IMR-90 (cell line): ENCODE results near the gene BANP. TPM values are rescaled to one million over a fixed set of nuclear protein-coding genes. Genes with fewer than 3 reads are reported as not detected.

Experiments used
- ATAC-seq: fragments of 200-7000 bp; cut with Tn5 transposase; 2 replicates; pipeline ENCODE4 v1.9.1; 2020; ENCODE audit warnings: low read depth, mild to moderate bottlenecking, moderate library complexity
- BruUV-seq: library from RNA; stranded (reverse); fragments of 400-500 nt; replicated peaks from 2 replicates; lab custom pipeline; 2021; lab: Mats Ljungman, UMichigan
- CTCF ChIA-PET: fragments of 300-600 bp; formaldehyde crosslinking; extraction: SDS; loops from one replicate; lab custom pipeline; 2021; ENCODE audit warnings: antibody characterized with exemption; lab: Yijun Ruan, JAX
- POLR2A ChIA-PET: fragments of 300-600 bp; sonication (Branson Sonifier 250); formaldehyde crosslinking; loops from one replicate; lab custom pipeline; 2022; ENCODE audit warnings: antibody characterized with exemption; ENCODE audit not compliant: unreplicated experiment; lab: Charles Lee
- DNase-seq: peaks from one replicate; pipeline ENCODE4 v3.0.0; 2013
- H2AFZ ChIP-seq: replicated peaks from 2 replicates; pipeline ENCODE3; 2013; ENCODE audit warnings: low read length, mild to moderate bottlenecking; ENCODE audit not compliant: poor library complexity
- H2AK5ac ChIP-seq: 2 replicates; pipeline ENCODE4 v1.6.1; 2013; ENCODE audit warnings: low read depth, low read length, inconsistent platforms
- H2AK9ac ChIP-seq: replicated peaks from 2 replicates; pipeline ENCODE3; 2013; ENCODE audit warnings: mild to moderate bottlenecking, low read depth, low read length, moderate library complexity; ENCODE audit not compliant: poor library complexity
- H2BK120ac ChIP-seq: 2 replicates; pipeline ENCODE4 v1.6.1; 2013; ENCODE audit warnings: low read depth, low read length, inconsistent platforms
- H2BK15ac ChIP-seq: 3 replicates; pipeline ENCODE4 v1.6.1; 2013; ENCODE audit warnings: low read depth, low read length, inconsistent platforms
- H2BK20ac ChIP-seq: 2 replicates; pipeline ENCODE4 v1.6.1; 2013; ENCODE audit warnings: low read depth, mild to moderate bottlenecking, inconsistent platforms, low read length, moderate library complexity
- H2BK5ac ChIP-seq: 2 replicates; pipeline ENCODE4 v1.6.1; 2013; ENCODE audit warnings: mild to moderate bottlenecking, low read depth, low read length, inconsistent platforms; ENCODE audit not compliant: poor library complexity, severe bottlenecking
- H3K14ac ChIP-seq: replicated peaks from 2 replicates; pipeline ENCODE4 v1.6.1; 2013; ENCODE audit warnings: low read depth, low read length, inconsistent platforms
- H3K18ac ChIP-seq: 2 replicates; pipeline ENCODE4 v1.6.1; 2013; ENCODE audit warnings: low read depth, low read length, control low read depth
- H3K23ac ChIP-seq: 2 replicates; pipeline ENCODE4 v1.6.1; 2013; ENCODE audit warnings: low read depth, low read length, inconsistent platforms
- H3K27ac ChIP-seq: 2 replicates; pipeline ENCODE4 v1.5.1; 2013; ENCODE audit warnings: mild to moderate bottlenecking, control low read depth, low read length; ENCODE audit not compliant: insufficient read depth
- H3K27me3 ChIP-seq: 2 replicates; pipeline ENCODE4 v1.6.1; 2013; ENCODE audit warnings: low read length; ENCODE audit not compliant: control insufficient read depth, insufficient read depth
- H3K36me3 ChIP-seq: 2 replicates; pipeline ENCODE4 v1.6.1; 2013; ENCODE audit warnings: low read length, mixed read lengths; ENCODE audit not compliant: control insufficient read depth, insufficient read depth
- H3K4ac ChIP-seq: 2 replicates; pipeline ENCODE4 v1.6.1; 2013; ENCODE audit warnings: low read depth, low read length, inconsistent platforms
- H3K4me1 ChIP-seq: 2 replicates; pipeline ENCODE4 v1.6.1; 2013; ENCODE audit warnings: low read length, mixed read lengths; ENCODE audit not compliant: control insufficient read depth, insufficient read depth
- H3K4me2 ChIP-seq: 2 replicates; pipeline ENCODE4 v1.6.1; 2013; ENCODE audit warnings: low read depth, mild to moderate bottlenecking, control low read depth, low read length, moderate library complexity
- H3K4me3 ChIP-seq: 2 replicates; pipeline ENCODE4 v1.5.1; 2013; ENCODE audit warnings: low read depth, mild to moderate bottlenecking, control low read depth, low read length, moderate library complexity; ENCODE audit not compliant: insufficient read depth
- H3K56ac ChIP-seq: 2 replicates; pipeline ENCODE4 v1.6.1; 2013; ENCODE audit warnings: low read length, inconsistent platforms; ENCODE audit not compliant: insufficient read depth; ENCODE audit errors: extremely low read depth
- H3K79me1 ChIP-seq, 2 experiments: 2 replicates each; pipeline ENCODE4 v1.6.1; 2013; ENCODE audit warnings: low read length in 2 of 2, inconsistent platforms in 1 of 2, low read depth in 1 of 2
- H3K9ac ChIP-seq: 2 replicates; pipeline ENCODE4 v1.6.1; 2013; ENCODE audit warnings: low read depth, low read length, control low read depth
- H3K9me1 ChIP-seq: 2 replicates; pipeline ENCODE4 v1.6.1; 2013; ENCODE audit warnings: low read length, inconsistent platforms; ENCODE audit not compliant: insufficient read depth
- H3K9me3 ChIP-seq: 2 replicates; pipeline ENCODE4 v1.6.1; 2013; ENCODE audit warnings: low read length; ENCODE audit not compliant: control insufficient read depth, insufficient read depth
- H4K20me1 ChIP-seq: 2 replicates; pipeline ENCODE4 v1.6.1; 2013; ENCODE audit warnings: low read length, inconsistent platforms; ENCODE audit not compliant: insufficient read depth
- H4K5ac ChIP-seq: 2 replicates; pipeline ENCODE4 v1.6.1; 2013; ENCODE audit warnings: mild to moderate bottlenecking, low read depth, low read length, control low read depth
- H4K8ac ChIP-seq, 2 experiments: 2 replicates each; pipeline ENCODE4 v1.6.1; 2013; ENCODE audit warnings: low read depth in 2 of 2, low read length in 2 of 2, control low read depth in 1 of 2, inconsistent platforms in 1 of 2
- H4K91ac ChIP-seq: 2 replicates; pipeline ENCODE4 v1.6.1; 2013; ENCODE audit warnings: low read depth, low read length, inconsistent platforms; ENCODE audit not compliant: insufficient read depth
- BHLHE40 ChIP-seq: fragments of 150-350 bp; IDR thresholded peaks from 2 replicates; pipeline ENCODE4 v1.6.1; 2016; ENCODE audit warnings: mild to moderate bottlenecking, low read depth, low read length
- CEBPB ChIP-seq: IDR thresholded peaks from 2 replicates; pipeline ENCODE4 v1.6.1; 2012; ENCODE audit warnings: low read depth, low read length, improper control_type of control experiment
- CTCF ChIP-seq: conservative IDR thresholded peaks from 2 replicates; pipeline ENCODE4 v1.5.1; 2012; ENCODE audit warnings: mild to moderate bottlenecking, low read depth, low read length, improper control_type of control experiment
- FOS ChIP-seq: fragments of 150-350 bp; IDR thresholded peaks from 2 replicates; pipeline ENCODE4 v1.6.1; 2016; ENCODE audit warnings: low read depth, low read length
- POLR2A ChIP-seq: IDR thresholded peaks from 2 replicates; pipeline ENCODE4 v1.6.1; 2012; ENCODE audit warnings: mild to moderate bottlenecking, low read depth, low read length
- RAD21 ChIP-seq: IDR thresholded peaks from 2 replicates; pipeline ENCODE4 v1.6.1; 2012; ENCODE audit warnings: low read length, improper control_type of control experiment
- WGBS, 2 experiments: methylation state at CpG; one replicate each; pipeline versions ENCODE4 v1.1.5 to v1.1.7; 2013; ENCODE audit warnings: missing lambda C conversion rate in 2 of 2; ENCODE audit not compliant: insufficient read length in 1 of 2; ENCODE audit errors: extremely low coverage in 2 of 2; 5-methylcytosine and 5-hydroxymethylcytosine counted together
- dilution Hi-C: fragments of 300-500 bp; cut with HindIII; formaldehyde crosslinking; loops from one replicate; pipeline ENCODE4 v1.14.3; 2018; ENCODE audit warnings: low sequenced_read_pairs; ENCODE audit not compliant: unreplicated experiment
- in situ Hi-C: fragments of 300-500 bp; cut with MboI; formaldehyde crosslinking; loops from 3 replicates; pipeline ENCODE4 v1.14.3; 2019; ENCODE audit warnings: low sequenced_read_pairs, inconsistent platforms, mixed read lengths
- intact Hi-C: fragments of 100-400 bp; cut with micrococcal nuclease; formaldehyde crosslinking; loops from 2 replicates; pipeline ENCODE4 v1.10.0; 2022
- polyA plus RNA-seq, 3 experiments: library from polyadenylated mRNA; depleted of rRNA; stranded (reverse); fragments of >200 nt; gene quantifications; 2 replicates each; pipeline ENCODE4 v1.2.3, GENCODE V29; 2012; ENCODE audit warnings: low replicate concordance in 1 of 3
- total RNA-seq: library from RNA; depleted of rRNA; stranded (reverse); fragments of >200 nt; gene quantifications from 2 replicates; pipeline ENCODE4 v1.2.3, GENCODE V29; 2012

BANP gene
- total and polyA plus RNA-seq, 2 of the 4 experiments (the other 2 are of a cell fraction), result 17.4 to 17.9 TPM

DNA sequence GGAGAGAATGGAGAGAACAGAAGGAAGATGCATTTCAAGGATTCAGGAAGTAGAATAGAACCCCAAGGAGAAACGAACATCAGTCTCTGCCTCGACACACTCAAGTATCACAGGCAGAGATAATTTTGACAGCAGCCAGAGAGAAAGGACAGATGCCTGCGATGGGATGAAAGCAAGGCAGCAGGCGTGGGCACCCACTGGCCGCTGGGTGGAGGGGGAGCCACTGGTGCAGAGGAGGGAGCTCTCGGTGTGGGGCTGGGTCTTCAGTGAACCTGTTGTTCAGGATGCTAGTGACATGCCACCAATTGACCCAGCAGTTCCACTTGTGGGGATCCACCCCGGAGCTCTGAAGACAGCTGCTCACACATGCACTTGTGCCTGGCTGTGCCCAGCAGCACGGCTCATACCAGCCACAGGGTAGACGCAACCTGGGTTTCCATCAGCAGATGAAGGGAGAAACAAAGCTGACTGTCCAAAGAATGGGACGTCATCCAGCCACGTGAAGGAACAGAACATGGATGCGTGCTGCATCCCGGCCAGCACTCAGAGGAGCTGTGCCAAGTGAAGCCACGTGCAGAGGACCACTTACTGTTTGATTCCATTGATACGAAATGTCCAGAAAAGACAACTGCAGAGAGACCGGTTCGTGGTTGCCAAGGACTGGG, 127.0 kb downstream of the BANP start:
- no peak overlapping the region for H3K4ac ChIP-seq
- no TSS peak for BruUV-seq
- no peak overlapping the region for H2BK120ac ChIP-seq
- H3K27me3 ChIP-seq, result no peaks in the 10 kb centered on the region
- no peaks in the 10 kb centered on the region for H3K4me1 ChIP-seq
- POLR2A ChIA-PET, result no interaction called here
- CTCF ChIA-PET, result no interaction called here
- H4K8ac ChIP-seq, result no peak overlapping the region
- H3K14ac ChIP-seq, result no peak overlapping the region
- dilution Hi-C loops, result no loop called here
- no peak overlapping the region for H3K9ac ChIP-seq
- H4K5ac ChIP-seq, result no peak overlapping the region
- no peak overlapping the region for H4K91ac ChIP-seq
- DNase-seq, result no peak
- no peak overlapping the region for H2BK20ac ChIP-seq
- no peak overlapping the region for H2AK5ac ChIP-seq
- H3K4me2 ChIP-seq, result no peak overlapping the region
- no peak overlapping the region for H2AFZ ChIP-seq
- no peak overlapping the region for H3K23ac ChIP-seq
- TF ChIP-seq BHLHE40, result no peak
- no peak for TF ChIP-seq FOS
- no peak for TF ChIP-seq RAD21
- no peak for TF ChIP-seq POLR2A
- no peak for TF ChIP-seq CEBPB
- TF ChIP-seq CTCF, result no peak
- 0 out of 2 replicates have a peak, but pooled peaks cover 5% of the 10 kb centered on the region for H3K9me1 ChIP-seq
- no peak overlapping the region for H2BK5ac ChIP-seq
- 0 out of 4 replicates have a peak, but pooled peaks cover 0 to 4% of the 10 kb centered on the region in 2 experiments for H3K79me1 ChIP-seq
- peaks cover 19% of the 10 kb centered on the region for H3K36me3 ChIP-seq
- no peak overlapping the region for H3K18ac ChIP-seq
- H3K56ac ChIP-seq, result no peak overlapping the region
- H4K20me1 ChIP-seq, result no peaks in the 10 kb centered on the region; the same call in 1 of the 2 replicates
- in situ Hi-C loops, result no loop called here
- 95% methylated on average over 8 of the region's 17 CpGs; no CpG with 5 or more reads in 1 of the 2 experiments for WGBS, 2 experiments
- no peak overlapping the region for H2AK9ac ChIP-seq
- peaks cover 3% of the 10 kb centered on the region for H3K9me3 ChIP-seq
- ATAC-seq, result no peak
- intact Hi-C loops, result no loop called here
- no peak overlapping the region for H3K4me3 ChIP-seq
- H2BK15ac ChIP-seq, result no peak overlapping the region
- H3K27ac ChIP-seq, result no peak overlapping the region
